GM10248 (cell line): Measurements from ENCODE around the gene SLC38A3.

Experiments
- CTCF ChIA-PET: fragments of 300-600 bp; sonication (Branson Sonifier 250); formaldehyde crosslinking; extraction: SDS; loops from one replicate; lab custom pipeline; 2021; ENCODE audit warnings: antibody characterized with exemption; lab: Yijun Ruan, JAX
- POLR2A ChIA-PET: fragments of 350-650 bp; sonication (Branson Sonifier 250); formaldehyde crosslinking; extraction: SDS; loops from one replicate; lab custom pipeline; 2020; ENCODE audit warnings: antibody characterized with exemption; lab: Yijun Ruan, JAX
- DNase-seq: peaks from one replicate; pipeline ENCODE4 v3.0.0; 2012; ENCODE audit errors: extremely low spot score
- CTCF ChIP-seq: IDR thresholded peaks from 2 replicates; pipeline ENCODE4 v1.5.1; 2012; ENCODE audit warnings: mild to moderate bottlenecking, low read depth; ENCODE audit errors: extremely low read depth, missing control alignments, control extremely low read depth

Gene SLC38A3

GRCh38 chr3:50189274-50189673 is 15.8 kb upstream of the SLC38A3 start:
- ChIA-PET POLR2A (no interaction called here), CTCF (interaction anchor here (1.0 to 16.1 kb wide), 7 partner anchors 13 to 85 kb away, joined by 3 to 393 read pairs (median 5); no protein-coding TSS in a partner anchor)
- peak; percentile 60 for DNase-seq
- TF ChIP-seq CTCF, result peak; percentile 56

GRCh38 chr3:50189989-50190388 is 15.1 kb upstream of the SLC38A3 start:
- TF ChIP-seq CTCF, result no peak
- DNase-seq, result no peak
- CTCF ChIA-PET, result interaction anchor here (1.0 to 16.1 kb wide), 8 partner anchors 11 to 70 kb away, joined by 3 to 393 read pairs (median 3); no protein-coding TSS in a partner anchor
- POLR2A ChIA-PET, result no interaction called here

GRCh38 chr3:50190936-50191660 is 14.0 kb upstream of the SLC38A3 start, which contains the start of gene GNAT1:
TSS of gene GNAT1 (plus strand) at chr3:50191610. CDS start at chr3:50191726, 116 bp downstream.
- no peak for DNase-seq
- ChIA-PET POLR2A (no interaction called here), CTCF (interaction anchor here (1.2 to 16.1 kb wide), 11 partner anchors 8 to 75 kb away, joined by 3 to 393 read pairs (median 4); partner anchors contain the start of gene SLC38A3)
- TF ChIP-seq CTCF, result no peak

- TF ChIP-seq CTCF, result no peak
- DNase-seq, result no peak
- CTCF ChIA-PET, result interaction anchor here (0.7 to 16.1 kb wide), 22 partner anchors 9 to 389 kb away, joined by 3 to 393 read pairs (median 4); partner anchors contain the start of genes GNAI2, INKA1, SEMA3B and SLC38A3
- POLR2A ChIA-PET, result no interaction called here
Observed at GRCh38 chr3:50192124-50192523, 12.9 kb upstream of the SLC38A3 start.

- ChIA-PET CTCF (interaction anchor here (0.7 to 16.1 kb wide), 22 partner anchors 10 to 389 kb away, joined by 3 to 393 read pairs (median 4); partner anchors contain the start of genes GNAI2, INKA1, SEMA3B and SLC38A3), POLR2A (no interaction called here)
- DNase-seq, result peak; percentile 85
- peak; percentile 97 for TF ChIP-seq CTCF
Observed at GRCh38 chr3:50192689-50193141, 12.4 kb upstream of the SLC38A3 start.

GRCh38 chr3:50193286-50193685 is 11.8 kb upstream of the SLC38A3 start:
- no peak for DNase-seq
- no peak for TF ChIP-seq CTCF
- POLR2A ChIA-PET, result no interaction called here
- CTCF ChIA-PET, result interaction anchor here (0.8 to 16.1 kb wide), 18 partner anchors 11 to 85 kb away, joined by 3 to 393 read pairs (median 8); partner anchors contain the start of genes GNAI2, LSMEM2 and SLC38A3
